Heart left ventricle (tissue), 16 donors: ENCODE results near the gene ZNF691. TPM values are rescaled to one million over a fixed set of nuclear protein-coding genes. Genes with fewer than 3 reads are reported as not detected.

Experiments used
- ATAC-seq, 4 donors: fragments of 200-7000 bp; cut with Tn5 transposase; one replicate each; pipeline ENCODE4 v1.9.1; 2020 to 2022; ENCODE audit warnings: moderate library complexity in 4 of 4, mild to moderate bottlenecking in 3 of 4, moderate number of reproducible peaks in 1 of 4
- DNase-seq, 5 donors: peaks; one replicate each; pipeline ENCODE4 v3.0.0-alpha.2; 2020
- H3K27ac ChIP-seq, 12 donors: fragments of 200-600 bp; sonication (generic) in 4 of 12; one replicate each; pipeline versions ENCODE4 v1.5.0 to v1.8.0; 2016 to 2022; ENCODE audit warnings: mild to moderate bottlenecking in 2 of 12
- H3K27me3 ChIP-seq, 9 donors: fragments of 200-600 bp; sonication (generic) in 2 of 9; one replicate each; pipeline versions ENCODE4 v1.5.1 to v1.8.0; 2016 to 2022; ENCODE audit warnings: mild to moderate bottlenecking in 3 of 9
- H3K36me3 ChIP-seq, 9 donors: fragments of 200-600 bp; sonication (generic) in 2 of 9; one replicate each; pipeline versions ENCODE4 v1.5.0 to v1.8.0; 2018 to 2022; ENCODE audit warnings: mild to moderate bottlenecking in 2 of 9
- H3K4me1 ChIP-seq, 12 donors: fragments of 200-600 bp; sonication (generic) in 4 of 12; one replicate each; pipeline versions ENCODE4 v1.5.0 to v1.8.0; 2016 to 2022; ENCODE audit warnings: mild to moderate bottlenecking in 3 of 12
- H3K4me3 ChIP-seq, 12 donors: fragments of 200-600 bp; sonication (generic) in 4 of 12; one replicate each; pipeline versions ENCODE4 v1.5.0 to v1.8.0; 2017 to 2022; ENCODE audit warnings: mild to moderate bottlenecking in 9 of 12, moderate library complexity in 4 of 12
- H3K9me3 ChIP-seq, 12 donors: fragments of 200-600 bp; sonication (generic) in 4 of 12; one replicate each; pipeline versions ENCODE4 v1.5.0 to v1.8.0; 2016 to 2022; ENCODE audit warnings: mild to moderate bottlenecking in 1 of 12
- POLR2A ChIP-seq, 2 donors: fragments of 450-650 bp; IDR thresholded peaks; one replicate each; pipeline ENCODE4 v1.6.1; 2017; ENCODE audit warnings: antibody characterized with exemption in 2 of 2, mild to moderate bottlenecking in 2 of 2, moderate library complexity in 2 of 2
- WGBS, 4 donors: extraction: QIAGEN DNeasy Blood & Tissue Kit in 2 of 4; methylation state at CpG; one replicate each; pipeline versions ENCODE4 v1.1.5 to v1.1.7; 2013 to 2018; 5-methylcytosine and 5-hydroxymethylcytosine counted together
- intact Hi-C, 10 donors: fragments of 100-400 bp; cut with DNase I; formaldehyde crosslinking; loops; one replicate each; pipeline versions ENCODE4 v1.11.1 to v1.14.2; 2022
- polyA plus RNA-seq, 2 donors: library from polyadenylated mRNA; stranded (reverse); fragments of 200-250 nt; gene quantifications; one replicate each; pipeline ENCODE4 v1.2.3, GENCODE V29; 2013
- total RNA-seq, 9 donors: library from RNA; depleted of rRNA in 2 of 9; stranded (reverse); fragments of >200 nt in 2 of 9; fragmentation: NEBNext Ultra II Directional in 3 of 9; extraction: Animal tissue kit (Norgen Biotek cat#: 25700) in 3 of 9; gene quantifications; one replicate each; pipeline versions ENCODE4 v1.1.0 to v1.2.4, GENCODE V29; 2016 to 2023
- TF ChIP-seq, protein P1 (sequence below), 12 donors: fragments of 200-600 bp; sonication (generic) in 4 of 12; IDR thresholded peaks; one replicate each; pipeline versions ENCODE4 v1.5.0 to v1.8.0; 2018 to 2022; ENCODE audit warnings: antibody characterized with exemption in 12 of 12, mild to moderate bottlenecking in 5 of 12
- donor health status: ischemic (EF 13 %, LVEDD 7.1; RV severe dilation, severe dysfunction).
- donor health status: healthy with polysubstance abuse.
- donor health status: DM: no; HTN: yes; CAD: no.
- donor health status: DM: no; HTN: no; CAD: no.
- donor health status: ischemic (EF 25% LVEDD 6.9; RV normal size, moderate dysfunction).
- donor health status: ischemic (EF 25% LVEDD 5.7; RV mildly dilated, moderate dysfunction).
- donor health status: healthy.
- donor health status: DM: yes; HTN: yes; CAD: no.
- donor health status: ischemic (EF 35%, LVEDD 5.7; RV mildly dilated, moderate dysfunction).
- donor health status: nonischemic (EF 11% LVEDD 7.7; RV severe dilation, severe dysfunction).
- donor health status: DM: yes; HTN: yes; CAD: no.
- donor health status: PGD.
- donor health status: ischemic (EF 29% LVEDD 5.4; RV normal size, mild dysfunction).
- donor health status: nonischemic (EF 23%, LVEDD 6.1; RV moderate dilation, normal function).

Gene ZNF691
- total and polyA plus RNA-seq, 11 donors: 4.9 to 11.6 (median 8.0) TPM

DNA sequence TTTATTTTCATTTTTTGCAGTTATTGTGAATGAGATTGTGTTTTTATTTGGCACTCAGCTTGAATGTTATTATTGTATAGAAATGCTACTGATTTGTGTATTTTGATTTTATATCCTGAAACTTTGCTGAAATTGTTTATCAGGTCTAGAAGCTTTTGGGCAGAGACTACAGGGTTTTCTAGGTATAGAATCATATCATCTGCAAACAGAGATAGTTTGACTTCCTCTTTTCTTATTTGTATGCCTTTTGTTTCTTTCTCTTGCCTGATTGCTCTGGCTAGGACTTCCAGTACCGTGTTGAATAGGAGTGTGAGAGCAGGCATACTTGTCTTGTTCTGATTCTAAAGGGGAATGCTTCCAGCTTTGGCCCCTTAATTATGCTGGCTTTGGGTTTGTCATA is 27.3 kb downstream of the ZNF691 start:
- 62 to 85% (median 74%) methylated on average over 1 of the region's 1 CpG for WGBS, 4 donors

DNA sequence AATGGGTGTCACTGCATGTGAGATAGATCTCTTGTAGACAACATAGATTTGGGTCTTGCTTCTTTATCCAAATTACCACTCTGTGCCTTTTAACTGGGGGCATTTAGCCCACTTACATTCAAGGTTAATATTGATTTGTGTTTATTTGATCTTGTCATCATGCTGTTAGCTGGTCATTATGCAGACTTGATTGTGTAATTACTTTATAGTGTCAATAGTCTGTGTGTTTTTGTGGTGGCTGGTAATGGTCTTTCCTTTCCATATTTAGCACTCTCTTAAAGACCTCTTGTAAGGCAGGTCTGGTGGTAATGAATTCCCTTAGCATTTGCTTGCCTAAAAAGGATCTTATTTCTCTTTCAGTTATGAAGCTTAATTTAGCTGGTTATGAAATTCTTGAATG is 29.6 kb downstream of the ZNF691 start:
- Histone ChIP-seq H3K4me1 (no peaks in the 10 kb centered on the region), H3K4me3 (no peak overlapping the region), H3K9me3 (peaks cover 0 to 16% (median 2%) of the 10 kb centered on the region in 12 donors), H3K27me3 (peaks cover 0 to 9% (median 0%) of the 10 kb centered on the region in 9 donors), H3K36me3 (no peaks in the 10 kb centered on the region), H3K27ac (no peak overlapping the region)
- intact Hi-C loops: no loop called here
- no peak for DNase-seq
- ATAC-seq: no peak
- TF ChIP-seq, protein P1, sequence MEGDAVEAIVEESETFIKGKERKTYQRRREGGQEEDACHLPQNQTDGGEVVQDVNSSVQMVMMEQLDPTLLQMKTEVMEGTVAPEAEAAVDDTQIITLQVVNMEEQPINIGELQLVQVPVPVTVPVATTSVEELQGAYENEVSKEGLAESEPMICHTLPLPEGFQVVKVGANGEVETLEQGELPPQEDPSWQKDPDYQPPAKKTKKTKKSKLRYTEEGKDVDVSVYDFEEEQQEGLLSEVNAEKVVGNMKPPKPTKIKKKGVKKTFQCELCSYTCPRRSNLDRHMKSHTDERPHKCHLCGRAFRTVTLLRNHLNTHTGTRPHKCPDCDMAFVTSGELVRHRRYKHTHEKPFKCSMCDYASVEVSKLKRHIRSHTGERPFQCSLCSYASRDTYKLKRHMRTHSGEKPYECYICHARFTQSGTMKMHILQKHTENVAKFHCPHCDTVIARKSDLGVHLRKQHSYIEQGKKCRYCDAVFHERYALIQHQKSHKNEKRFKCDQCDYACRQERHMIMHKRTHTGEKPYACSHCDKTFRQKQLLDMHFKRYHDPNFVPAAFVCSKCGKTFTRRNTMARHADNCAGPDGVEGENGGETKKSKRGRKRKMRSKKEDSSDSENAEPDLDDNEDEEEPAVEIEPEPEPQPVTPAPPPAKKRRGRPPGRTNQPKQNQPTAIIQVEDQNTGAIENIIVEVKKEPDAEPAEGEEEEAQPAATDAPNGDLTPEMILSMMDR (IDR thresholded peaks at IDR 0.05): no peak
- TF ChIP-seq POLR2A (IDR thresholded peaks at IDR 0.05): no peak

More for the DNA sequence above, 27.3 kb downstream of the ZNF691 start:
- DNase-seq (no peak), ATAC-seq (no peak)
- Histone ChIP-seq H3K27ac (no peak overlapping the region), H3K4me3 (no peak overlapping the region), H3K36me3 (no peaks in the 10 kb centered on the region), H3K27me3 (peaks cover 0 to 9% (median 0%) of the 10 kb centered on the region in 9 donors), H3K9me3 (peaks cover 0 to 16% (median 2%) of the 10 kb centered on the region in 12 donors), H3K4me1 (no peaks in the 10 kb centered on the region)
- TF ChIP-seq, protein P1 (IDR thresholded peaks at IDR 0.05): no peak
- TF ChIP-seq POLR2A (IDR thresholded peaks at IDR 0.05): no peak
- intact Hi-C loops: no loop called here

DNA sequence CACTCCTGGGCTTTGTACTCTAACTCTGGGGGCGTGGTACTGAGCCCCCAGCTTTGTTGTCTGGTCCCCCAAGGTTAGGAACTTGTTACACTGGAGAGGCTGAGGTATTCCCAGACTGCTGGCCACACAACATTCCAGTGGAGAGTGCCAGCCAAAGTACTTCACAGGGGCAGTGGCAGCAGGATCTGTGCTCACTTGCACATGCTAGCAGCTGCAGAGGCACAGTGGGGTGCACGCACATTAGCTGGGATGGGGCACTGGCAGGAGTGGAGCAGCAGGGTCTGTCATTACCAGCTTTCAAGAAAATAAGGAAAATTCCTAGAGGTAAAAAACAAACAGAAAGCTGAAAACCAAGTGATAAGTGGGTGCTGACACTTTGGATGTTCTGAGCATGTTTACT is 31.0 kb downstream of the ZNF691 start:
- Histone ChIP-seq H3K9me3 (peaks cover 0 to 16% (median 2%) of the 10 kb centered on the region in 12 donors), H3K27ac (no peak overlapping the region), H3K4me1 (no peaks in the 10 kb centered on the region), H3K4me3 (no peak overlapping the region), H3K36me3 (no peaks in the 10 kb centered on the region), H3K27me3 (peaks cover 0 to 9% (median 0%) of the 10 kb centered on the region in 9 donors)
- 30 to 47% (median 34%) methylated on average over 2 of the region's 2 CpGs for WGBS, 4 donors
- intact Hi-C loops: no loop called here
- no peak for TF ChIP-seq POLR2A (IDR thresholded peaks at IDR 0.05)
- ATAC-seq: peak in 1 of 4 donors; percentile 46
- DNase-seq: peak in 1 of 5 donors; percentile 44

DNA sequence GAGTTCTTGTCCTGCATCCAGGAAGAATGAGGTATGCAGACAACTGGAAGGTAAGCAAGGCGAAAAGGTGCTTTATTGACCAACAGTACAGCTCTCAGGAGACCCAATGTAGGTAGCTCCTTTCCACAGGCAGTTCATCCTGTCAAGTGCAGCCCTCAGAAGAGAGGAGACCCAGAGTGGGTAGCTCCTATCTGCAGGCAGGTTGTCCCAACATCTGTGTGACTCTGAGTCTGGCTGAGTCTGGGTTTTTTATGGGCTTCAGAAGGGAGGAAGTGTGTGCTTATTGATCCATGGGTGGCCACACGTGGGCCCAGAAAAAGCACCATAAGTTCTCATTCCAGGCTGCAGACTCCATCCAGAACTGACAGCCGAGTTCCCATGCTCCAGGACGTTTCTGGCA is 34.0 kb downstream of the ZNF691 start:
- ATAC-seq: no peak
- no peak for DNase-seq
- no peaks in the 10 kb centered on the region for H3K9me3 ChIP-seq
- H3K36me3 ChIP-seq: no peaks in the 10 kb centered on the region
- no peaks in the 10 kb centered on the region for H3K4me1 ChIP-seq
- peaks cover 0 to 9% (median 0%) of the 10 kb centered on the region in 9 donors for H3K27me3 ChIP-seq
- WGBS, 4 donors: 45 to 80% (median 72%) methylated on average over 1 to 4 of the region's 4 CpGs
- H3K4me3 ChIP-seq: no peak overlapping the region
- H3K27ac ChIP-seq: no peak overlapping the region
- intact Hi-C loops: no loop called here
- TF ChIP-seq, protein P1 (IDR thresholded peaks at IDR 0.05): no peak

DNA sequence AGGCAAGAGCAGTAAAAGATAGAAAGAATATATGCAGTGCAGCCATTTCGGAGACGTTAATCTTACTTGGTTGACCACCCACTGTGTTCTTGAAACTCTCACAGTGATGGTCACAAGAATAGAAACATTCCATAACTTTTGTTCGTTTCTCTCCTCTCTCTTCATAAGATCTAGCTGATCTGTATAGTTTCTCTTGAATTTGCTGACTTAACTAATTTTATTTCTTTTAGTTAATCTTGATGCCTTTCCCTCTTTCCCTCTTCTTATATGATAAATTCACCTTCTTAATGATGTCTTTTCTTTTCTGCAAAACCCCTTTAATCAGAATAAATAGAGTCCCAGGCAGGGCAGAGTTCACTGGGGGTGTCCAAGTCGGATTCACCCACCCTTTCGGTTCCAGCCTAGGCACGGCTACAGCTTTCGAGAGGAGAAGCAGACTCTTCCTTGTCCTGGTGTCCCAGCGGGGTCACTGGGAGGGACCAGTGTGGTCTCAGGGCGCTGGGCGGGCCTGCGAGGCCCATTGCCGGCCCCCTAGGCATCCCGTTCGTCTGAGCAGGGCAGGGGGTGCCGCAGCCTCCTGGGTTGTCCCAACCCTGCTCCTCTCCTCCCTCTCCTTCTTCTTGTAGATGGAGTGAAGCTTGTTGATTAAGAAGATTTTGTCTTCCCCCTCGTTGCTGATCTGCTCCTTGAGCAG is 39.8 kb downstream of the ZNF691 start:
- Histone ChIP-seq H3K4me3 (no peak overlapping the region), H3K27me3 (peaks cover 0 to 6% (median 0%) of the 10 kb centered on the region in 9 donors), H3K36me3 (no peaks in the 10 kb centered on the region), H3K27ac (no peak overlapping the region), H3K4me1 (no peaks in the 10 kb centered on the region), H3K9me3 (no peaks in the 10 kb centered on the region)
- TF ChIP-seq POLR2A (IDR thresholded peaks at IDR 0.05): no peak
- TF ChIP-seq, protein P1 (IDR thresholded peaks at IDR 0.05): no peak
- no peak for ATAC-seq
- intact Hi-C loops: no loop called here
- DNase-seq: no peak
- WGBS, 4 donors: 78 to 85% (median 83%) methylated on average over 16 of the region's 16 CpGs
